Keratinocyte (primary cell): Measurements from ENCODE around the gene RPL13. TPM values are rescaled to one million over a fixed set of nuclear protein-coding genes. Genes with fewer than 3 reads are reported as not detected.
"Not testable (repeated sequence)": the region's sequence is repeated elsewhere in the genome, so short reads cannot be mapped to it uniquely, and the experiment has no call there.

Source experiments
- DNase-seq: peaks from one replicate; pipeline ENCODE4 v3.0.0-alpha.2; 2011; ENCODE audit warnings: low read depth, missing footprints, low spot score
- FAIRE-seq: peaks from 2 replicates; lab custom pipeline; 2011; peaks lifted over from hg19 to GRCh38; lab: Jason Lieb, UNC
- H2AFZ ChIP-seq: 2 replicates; pipeline ENCODE4 v1.6.0; 2012; ENCODE audit warnings: low read length, control low read depth, inconsistent platforms; ENCODE audit not compliant: control insufficient read depth
- H3K27ac ChIP-seq: 2 replicates; pipeline ENCODE4 v1.5.1; 2011; ENCODE audit warnings: low read length; ENCODE audit not compliant: control insufficient read depth, insufficient read depth
- H3K27me3 ChIP-seq: 3 replicates; pipeline ENCODE4 v1.6.0; 2011; ENCODE audit warnings: low read length; ENCODE audit not compliant: control insufficient read depth, insufficient read depth; ENCODE audit errors: extremely low read depth
- H3K36me3 ChIP-seq, 2 experiments: 2 replicates in 1 of 2; 3 replicates in 1 of 2; pipeline ENCODE4 v1.5.1; 2011; ENCODE audit warnings: low read length in 2 of 2, mild to moderate bottlenecking in 1 of 2; ENCODE audit not compliant: control insufficient read depth in 2 of 2, insufficient read depth in 2 of 2; ENCODE audit errors: extremely low read depth in 1 of 2
- H3K4me1 ChIP-seq: 3 replicates; pipeline ENCODE4 v1.5.1; 2011; ENCODE audit warnings: low read length; ENCODE audit not compliant: control insufficient read depth, insufficient read depth; ENCODE audit errors: extremely low read depth
- H3K4me2 ChIP-seq: 3 replicates; pipeline ENCODE4 v1.6.0; 2011; ENCODE audit warnings: low read depth, low read length; ENCODE audit not compliant: control insufficient read depth, insufficient read depth; ENCODE audit errors: extremely low read depth
- H3K4me3 ChIP-seq, 3 experiments: fragments of 200-600 bp in 1 of 3; sonication (generic) in 1 of 3; 2 replicates in 2 of 3; 3 replicates in 1 of 3; pipeline ENCODE4 v1.5.1; 2011 to 2016; ENCODE audit warnings: low read length in 3 of 3, mild to moderate bottlenecking in 3 of 3, control low read depth in 2 of 3, inconsistent platforms in 1 of 3, low read depth in 1 of 3, mixed read lengths in 1 of 3, mixed run types in 1 of 3, moderate library complexity in 1 of 3; ENCODE audit not compliant: control insufficient read depth in 2 of 3, insufficient read depth in 2 of 3; ENCODE audit errors: extremely low read depth in 1 of 3
- H3K79me2 ChIP-seq: 2 replicates; pipeline ENCODE4 v1.6.0; 2012; ENCODE audit warnings: low read length; ENCODE audit not compliant: control insufficient read depth, insufficient read depth
- H3K9ac ChIP-seq: 3 replicates; pipeline ENCODE4 v1.6.0; 2011; ENCODE audit warnings: low read length; ENCODE audit not compliant: control insufficient read depth, insufficient read depth; ENCODE audit errors: extremely low read depth
- H3K9me1 ChIP-seq: 3 replicates; pipeline ENCODE4 v1.6.0; 2011; ENCODE audit warnings: low read length; ENCODE audit not compliant: control insufficient read depth, insufficient read depth; ENCODE audit errors: extremely low read depth
- H3K9me3 ChIP-seq: 2 replicates; pipeline ENCODE4 v1.5.1; 2012; ENCODE audit warnings: low read depth, low read length; ENCODE audit not compliant: control insufficient read depth
- H4K20me1 ChIP-seq: 3 replicates; pipeline ENCODE4 v1.6.0; 2011; ENCODE audit warnings: low read length; ENCODE audit not compliant: control insufficient read depth, insufficient read depth; ENCODE audit errors: extremely low read depth
- CTCF ChIP-seq, 3 experiments: IDR thresholded peaks in 1 of 3; conservative IDR thresholded peaks in 1 of 3; optimal IDR thresholded peaks in 1 of 3; 2 replicates in 2 of 3; 3 replicates in 1 of 3; pipeline versions ENCODE3 to v1.5.1; 2011; ENCODE audit warnings: low read length in 3 of 3, mild to moderate bottlenecking in 3 of 3, moderate library complexity in 2 of 3, control low read depth in 1 of 3, inconsistent platforms in 1 of 3; ENCODE audit not compliant: insufficient read depth in 2 of 3; ENCODE audit errors: extremely low read depth in 1 of 3
- EZH2 ChIP-seq: IDR thresholded peaks from one replicate; pipeline ENCODE4 v1.6.1; 2012; ENCODE audit warnings: inconsistent platforms, mild to moderate bottlenecking, low read length, moderate library complexity
- dilution Hi-C: fragments of 300-500 bp; cut with MboI; formaldehyde crosslinking; loops from one replicate; pipeline ENCODE4 v1.7.0; 2020; ENCODE audit warnings: low sequenced_read_pairs; ENCODE audit not compliant: extremely low pct_ligation_motif_present
- polyA plus RNA-seq, 5 experiments: library from polyadenylated mRNA; depleted of rRNA in 3 of 5; stranded (reverse) in 3 of 5; stranded (forward) in 1 of 5; unstranded in 1 of 5; fragments of >200 nt; gene quantifications; 1 replicate in 1 of 5; 2 replicates in 3 of 5; 3 replicates in 1 of 5; pipeline versions ENCODE4 v1.2.1 to v1.2.3, GENCODE V29; 2011 to 2012; ENCODE audit warnings: missing spikeins in 2 of 5, low read depth in 1 of 5, low replicate concordance in 1 of 5

Gene RPL13
- polyA plus RNA-seq, 1 donor (not counting 4 experiments of a cell fraction or from before 2014, with no cell fraction given) = 2,095 TPM

GRCh38 chr16:89569506-89570341 is 9.2 kb downstream of the RPL13 start:
- FAIRE-seq (no peak), DNase-seq (no peak)

DNA sequence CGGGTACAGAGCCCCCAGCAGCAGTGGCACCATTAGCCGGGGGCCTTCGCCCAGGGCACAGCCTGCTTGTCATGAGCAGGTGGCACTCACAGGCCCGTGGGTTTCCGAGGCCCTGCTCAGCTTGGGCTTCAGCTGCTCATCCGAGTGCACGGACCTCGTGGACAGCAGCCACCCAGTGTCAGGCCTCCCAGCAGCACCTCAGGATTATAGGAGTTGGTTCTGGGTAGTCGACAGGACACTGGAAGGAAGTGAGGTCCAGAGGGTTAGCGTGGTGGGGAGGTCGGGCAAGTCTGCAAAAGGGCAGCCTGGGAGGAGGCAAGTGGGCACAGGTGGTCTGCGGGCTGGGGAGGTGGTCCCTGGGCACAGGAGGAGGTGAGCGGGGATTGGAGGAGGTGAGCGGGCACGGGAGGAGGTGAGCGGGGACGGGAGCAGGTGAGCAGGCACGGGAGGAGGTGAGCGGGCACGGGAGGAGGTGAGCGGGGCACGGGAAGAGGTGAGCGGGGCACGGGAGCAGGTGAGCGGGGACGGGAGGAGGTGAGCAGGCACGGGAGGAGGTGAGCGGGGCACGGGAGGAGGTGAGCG is 10.0 kb downstream of the RPL13 start:
- Histone ChIP-seq H3K27me3 (peaks cover 26% of the 10 kb centered on the region), H3K4me1 (peaks cover 11% of the 10 kb centered on the region), H3K9me3 (no peaks in the 10 kb centered on the region), H3K27ac (no peak overlapping the region), H3K9me1 (no peaks in the 10 kb centered on the region), H4K20me1 (peaks cover 9% of the 10 kb centered on the region), H3K36me3 (no peaks in the 10 kb centered on the region), H3K79me2 (no peaks in the 10 kb centered on the region), H3K4me3 (no peak overlapping the region), H2AFZ (no peak overlapping the region), H3K4me2 (no peak overlapping the region), H3K9ac (no peak overlapping the region)
- TF ChIP-seq EZH2 = no peak
- FAIRE-seq (no peak), DNase-seq (no peak)
- dilution Hi-C loops = no loop called here

More at GRCh38 chr16:89569506-89570341, 9.2 kb downstream of the RPL13 start:
- Histone ChIP-seq H3K9me3 (no peaks in the 10 kb centered on the region), H3K4me2 (no peak overlapping the region), H3K4me3 (no peak overlapping the region), H3K9ac (no peak overlapping the region), H3K9me1 (no peaks in the 10 kb centered on the region), H3K27ac (no peak overlapping the region), H3K36me3 (peaks cover 0 to 3% of the 10 kb centered on the region in 2 experiments), H2AFZ (no peak overlapping the region), H3K79me2 (no peaks in the 10 kb centered on the region), H4K20me1 (peaks cover 15% of the 10 kb centered on the region), H3K27me3 (peaks cover 20% of the 10 kb centered on the region), H3K4me1 (peaks cover 18% of the 10 kb centered on the region)
- dilution Hi-C loops = no loop called here
- TF ChIP-seq CTCF (optimal IDR thresholded peaks at IDR 0.05 in 1 of 3, IDR thresholded peaks at IDR 0.05 in 1 of 3, conservative IDR thresholded peaks at IDR 0.05 in 1 of 3; ENCODE audit: extremely low read depth in 1 of 3, insufficient read depth in 2 of 3, low read length in 3 of 3) (no peak), EZH2 (no peak)

- H3K27ac ChIP-seq, H3K79me2 ChIP-seq, H3K36me3 ChIP-seq, H3K9ac ChIP-seq, dilution Hi-C loops, H3K9me3 ChIP-seq, H3K9me1 ChIP-seq, H3K4me2 ChIP-seq, H3K4me1 ChIP-seq, H2AFZ ChIP-seq, DNase-seq, H4K20me1 ChIP-seq, H3K4me3 ChIP-seq, FAIRE-seq: not testable (repeated sequence)
- H3K27me3 ChIP-seq = peaks cover 26% of the 10 kb centered on the region
These were observed 10.6 kb downstream of the RPL13 start for GRCh38 chr16:89570983-89571598.
